ENCODE data around the gene CRABP2. TPM values are rescaled to one million over a fixed set of nuclear protein-coding genes. Genes with fewer than 3 reads are reported as not detected.

CRABP2 gene
- total and polyA plus RNA-seq, 2 of the 13 experiments (the other 11 are each of a cell fraction or from before 2014, with no cell fraction given), result 0.40 to 0.60 TPM

DNA sequence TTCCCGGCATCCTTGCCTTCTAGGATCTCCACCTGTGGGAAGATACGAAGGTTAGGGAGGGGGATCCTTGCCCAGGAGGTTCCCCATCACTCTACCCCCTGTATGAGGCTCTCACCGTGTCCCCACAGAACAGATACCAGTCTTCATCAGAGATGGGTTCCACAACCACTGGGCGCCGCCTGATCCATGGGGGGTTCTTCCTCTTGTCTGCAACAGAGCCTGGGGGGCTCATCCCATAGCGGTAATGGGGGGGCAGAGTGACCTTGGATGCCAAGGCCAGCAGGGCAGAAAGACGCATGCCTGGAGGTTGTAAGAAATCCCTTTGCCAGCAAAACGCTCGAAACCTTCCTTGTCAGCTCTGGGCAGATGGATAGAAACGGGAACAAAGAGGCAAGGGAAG lies 33.0 kb upstream of the CRABP2 start:
- no peak overlapping the region for H3K27ac ChIP-seq (ENCODE audit: extremely low read length, insufficient read depth, low read length)
- WGBS (ENCODE audit: low lambda C conversion rate), result 93% methylated on average over 10 of the region's 10 CpGs
- no TSS peak for BruUV-seq (replicated peaks)
- ChIA-PET POLR2A (no interaction called here), CTCF (ENCODE audit: low intra/inter-chr PET ratio, low total read pairs) (no interaction called here)
- intact Hi-C loops (cut with micrococcal nuclease; ENCODE audit: unreplicated experiment) (no loop called here), in situ Hi-C loops (cut with HindIII; ENCODE audit: extremely low pct_ligation_motif_present, low pct_unique_long_range_greater_than_20kb) (no loop called here)
- peaks cover 2 to 16% of the 10 kb centered on the region in 2 experiments; a peak in 4 of 5 replicates for H3K36me3 ChIP-seq (replicated peaks in 1 of 2; ENCODE audit: control insufficient read depth in 1 of 2, insufficient read depth in 2 of 2, low read length in 2 of 2)
- H4K20me1 ChIP-seq (ENCODE audit: insufficient read depth, low read length), result no peaks in the 10 kb centered on the region
- no peak for FAIRE-seq
- H3K4me1 ChIP-seq (ENCODE audit: insufficient read depth, low read length), result peaks cover 16% of the 10 kb centered on the region
- H3K79me2 ChIP-seq (ENCODE audit: insufficient read depth, low read length), result peaks cover 4% of the 10 kb centered on the region
- ATAC-seq, result no peak
- H3K9me3 ChIP-seq (ENCODE audit: low read length), result no peaks in the 10 kb centered on the region
- H3K4me3 ChIP-seq (replicated peaks in 1 of 3; ENCODE audit: insufficient read depth in 1 of 3, low read depth in 2 of 3, low read length in 3 of 3), result no peak overlapping the region
- DNase-seq (ENCODE audit: low spot score), result no peak
- no peak overlapping the region for H2AFZ ChIP-seq (ENCODE audit: low read length)
- no peaks in the 10 kb centered on the region; a peak in 1 of 5 replicates for H3K27me3 ChIP-seq (ENCODE audit: control insufficient read depth in 1 of 2, insufficient read depth in 2 of 2, low read length in 2 of 2)
- no peak overlapping the region for H3K4me2 ChIP-seq (ENCODE audit: low read depth, low read length)
- H3K9ac ChIP-seq (ENCODE audit: insufficient read depth, low read depth, low read length), result no peak overlapping the region
- no peak for TF ChIP-seq MIER2 (CRISPR knock-in tag; IDR thresholded peaks at IDR 0.05)
- no peak for TF ChIP-seq ARID4A (CRISPR knock-in tag; IDR thresholded peaks at IDR 0.05; ENCODE audit: borderline replicate concordance)
- no peak for TF ChIP-seq RARA (CRISPR knock-in tag; IDR thresholded peaks at IDR 0.05)
- no peak for TF ChIP-seq ZNF432 (CRISPR knock-in tag; IDR thresholded peaks at IDR 0.05; ENCODE audit: borderline replicate concordance)
- no peak for TF ChIP-seq HDAC2 (CRISPR knock-in tag; IDR thresholded peaks at IDR 0.05)
- TF ChIP-seq EEA1 (CRISPR knock-in tag; IDR thresholded peaks at IDR 0.05; ENCODE audit: borderline replicate concordance), result no peak
- TF ChIP-seq HNF1B (CRISPR knock-in tag; IDR thresholded peaks at IDR 0.05), result no peak
- no peak for TF ChIP-seq ZIK1 (CRISPR knock-in tag; IDR thresholded peaks at IDR 0.05; ENCODE audit: borderline replicate concordance, low read depth)
- no peak for TF ChIP-seq CBFB (CRISPR knock-in tag; IDR thresholded peaks at IDR 0.05)
- no peak for TF ChIP-seq ERF (CRISPR knock-in tag; IDR thresholded peaks at IDR 0.05)
- TF ChIP-seq SIN3A (IDR thresholded peaks at IDR 0.05; ENCODE audit: borderline replicate concordance, low read depth, low read length), result no peak
- TF ChIP-seq ZNF563 (CRISPR knock-in tag; IDR thresholded peaks at IDR 0.05), result no peak
- TF ChIP-seq ETV5 (CRISPR knock-in tag; IDR thresholded peaks at IDR 0.05; ENCODE audit: borderline replicate concordance), result no peak
- TF ChIP-seq ZFX (CRISPR knock-in tag; IDR thresholded peaks at IDR 0.05; ENCODE audit: low read depth), result no peak
- TF ChIP-seq, protein P1, sequence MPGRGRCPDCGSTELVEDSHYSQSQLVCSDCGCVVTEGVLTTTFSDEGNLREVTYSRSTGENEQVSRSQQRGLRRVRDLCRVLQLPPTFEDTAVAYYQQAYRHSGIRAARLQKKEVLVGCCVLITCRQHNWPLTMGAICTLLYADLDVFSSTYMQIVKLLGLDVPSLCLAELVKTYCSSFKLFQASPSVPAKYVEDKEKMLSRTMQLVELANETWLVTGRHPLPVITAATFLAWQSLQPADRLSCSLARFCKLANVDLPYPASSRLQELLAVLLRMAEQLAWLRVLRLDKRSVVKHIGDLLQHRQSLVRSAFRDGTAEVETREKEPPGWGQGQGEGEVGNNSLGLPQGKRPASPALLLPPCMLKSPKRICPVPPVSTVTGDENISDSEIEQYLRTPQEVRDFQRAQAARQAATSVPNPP (CRISPR knock-in tag; IDR thresholded peaks at IDR 0.05), result no peak
- no peak for TF ChIP-seq ZNF224 (CRISPR knock-in tag; IDR thresholded peaks at IDR 0.05)
- TF ChIP-seq ZNF724P (CRISPR knock-in tag; IDR thresholded peaks at IDR 0.05; ENCODE audit: borderline replicate concordance), result no peak
- TF ChIP-seq MYC (CRISPR knock-in tag; IDR thresholded peaks at IDR 0.05; ENCODE audit: borderline replicate concordance), result no peak
